GM18861 (cell line): ENCODE measurements around the gene EFCAB11.
"Not testable (repeated sequence)": the region's sequence is repeated elsewhere in the genome, so short reads cannot be mapped to it uniquely, and the experiment has no call there.

ENCODE experiments used
- ATAC-seq: cut with Tn5 transposase; IDR thresholded peaks from one replicate; pipeline ENCODE4 v1.9.1; 2021; ENCODE audit not compliant: unreplicated experiment

The EFCAB11 gene

DNA sequence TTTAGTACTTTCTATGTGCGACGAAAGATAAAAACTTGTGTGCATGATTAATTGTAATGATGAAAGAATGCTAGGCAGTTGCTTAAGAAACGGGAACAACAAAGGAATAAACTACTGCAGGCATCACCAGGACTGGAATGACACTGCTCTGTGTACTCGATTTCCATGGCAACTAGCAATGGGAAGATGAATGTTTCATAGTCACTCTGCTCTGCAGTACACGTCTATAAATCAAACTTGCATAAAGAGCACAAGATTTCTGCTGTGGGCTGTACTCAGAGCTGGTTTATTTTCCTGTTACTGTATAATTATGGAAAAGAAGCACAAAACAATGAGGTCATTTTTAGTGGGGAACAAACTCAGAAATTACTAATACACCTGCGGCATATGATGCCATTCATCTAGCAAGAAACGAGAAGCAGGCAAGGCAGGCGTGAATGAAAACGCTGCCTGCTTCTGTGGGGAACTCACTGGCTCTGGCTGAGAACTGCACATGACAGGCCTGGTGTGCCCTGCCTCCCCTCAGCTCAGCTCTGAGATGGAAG is 41.8 kb downstream of the EFCAB11 start:
- no peak for ATAC-seq

DNA sequence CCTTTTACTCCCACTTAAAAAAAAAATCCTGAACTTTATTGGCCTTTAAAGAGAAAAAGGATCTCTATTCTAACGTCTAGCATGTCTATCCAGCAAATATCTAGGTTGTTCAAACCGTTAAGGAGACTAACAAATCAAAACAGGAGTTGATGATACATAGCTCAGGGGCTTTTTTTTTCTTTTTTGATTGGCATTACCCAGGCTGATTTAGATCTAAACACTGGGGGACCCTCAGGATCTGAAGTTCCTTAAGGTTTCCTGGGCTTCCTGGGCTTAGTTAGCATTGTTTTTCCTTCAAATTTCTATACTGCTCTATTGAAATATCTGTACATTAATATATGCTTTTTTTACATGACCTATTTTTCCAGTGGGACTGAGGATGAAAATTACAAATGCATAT is 42.3 kb downstream of the EFCAB11 start:
- ATAC-seq = no peak

DNA sequence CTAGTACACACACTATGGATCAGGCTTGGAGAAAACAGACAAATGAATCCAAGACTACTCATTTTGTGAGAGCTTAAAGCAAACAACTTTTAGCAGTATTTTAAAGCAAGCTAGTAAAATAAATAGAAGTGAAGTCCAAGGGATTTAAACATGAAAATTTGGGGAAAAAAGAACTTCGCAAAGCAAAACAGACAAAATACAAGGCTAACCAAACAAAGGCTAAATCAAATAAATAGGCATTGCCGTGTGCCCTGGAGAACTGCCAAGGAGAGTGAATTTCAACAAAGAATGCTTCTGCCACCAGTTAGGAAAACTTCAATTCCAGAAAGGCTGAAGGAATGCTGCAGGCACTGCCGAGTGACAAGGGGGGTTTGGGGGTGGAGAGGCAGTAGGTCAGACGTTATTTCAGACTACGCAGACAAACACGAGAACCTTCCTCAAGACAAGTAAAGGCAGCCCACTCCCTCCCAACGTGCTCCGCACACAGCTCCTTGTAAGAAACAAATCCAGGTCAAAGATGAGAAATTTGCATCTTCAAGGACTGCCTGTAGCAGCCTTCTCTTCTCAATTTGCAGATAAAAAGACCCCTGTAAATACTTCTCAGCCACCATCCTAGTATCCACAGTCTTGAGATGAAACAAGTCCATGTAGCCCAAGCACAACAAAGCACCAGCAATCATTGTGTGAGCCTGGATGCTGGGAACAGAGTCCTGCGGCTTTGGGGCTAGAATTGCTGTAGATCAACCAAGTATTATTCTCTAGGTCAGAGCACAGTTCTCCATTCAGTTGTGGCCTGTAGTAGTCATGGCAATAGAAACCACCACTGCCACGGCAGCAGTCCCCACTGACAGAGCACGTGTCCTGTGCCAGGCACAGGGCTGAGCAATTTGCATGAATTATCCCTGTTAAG is 43.3 kb downstream of the EFCAB11 start:
- no peak for ATAC-seq

DNA sequence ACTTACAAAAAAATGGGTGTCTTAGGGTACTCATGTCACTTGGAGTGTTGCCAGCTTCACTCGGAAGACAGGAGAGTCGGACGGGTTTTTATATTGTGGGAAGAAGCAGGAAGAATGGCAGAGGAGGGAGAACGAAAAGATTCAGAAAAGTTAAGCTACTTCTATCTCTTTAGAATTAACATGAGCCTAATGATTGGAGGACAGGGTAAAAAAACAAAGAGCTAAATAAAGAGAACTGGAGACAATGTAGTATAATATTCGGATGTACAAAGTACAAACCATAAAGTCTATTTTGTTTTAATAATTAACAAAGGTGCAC is 43.9 kb downstream of the EFCAB11 start:
- ATAC-seq = no peak

DNA sequence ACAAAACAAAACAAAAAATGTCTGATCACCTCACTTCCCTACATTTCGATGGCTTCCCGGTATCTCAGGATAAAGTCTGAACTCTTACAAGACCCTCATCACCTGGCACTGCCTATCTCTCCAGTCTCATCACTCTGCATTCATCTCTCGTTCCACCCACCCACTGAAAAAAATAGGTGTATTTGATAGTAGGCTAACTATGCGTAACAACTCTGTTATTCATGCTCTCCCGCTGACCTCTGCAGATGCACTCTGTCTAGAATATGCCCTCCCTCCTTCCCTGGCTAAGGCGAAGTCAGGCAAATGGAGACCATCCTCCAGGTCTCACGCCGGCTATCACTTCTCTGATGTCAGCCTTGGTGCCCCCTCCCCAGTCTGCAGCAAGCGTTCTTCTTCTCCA is 44.9 kb downstream of the EFCAB11 start:
- ATAC-seq = no peak

DNA sequence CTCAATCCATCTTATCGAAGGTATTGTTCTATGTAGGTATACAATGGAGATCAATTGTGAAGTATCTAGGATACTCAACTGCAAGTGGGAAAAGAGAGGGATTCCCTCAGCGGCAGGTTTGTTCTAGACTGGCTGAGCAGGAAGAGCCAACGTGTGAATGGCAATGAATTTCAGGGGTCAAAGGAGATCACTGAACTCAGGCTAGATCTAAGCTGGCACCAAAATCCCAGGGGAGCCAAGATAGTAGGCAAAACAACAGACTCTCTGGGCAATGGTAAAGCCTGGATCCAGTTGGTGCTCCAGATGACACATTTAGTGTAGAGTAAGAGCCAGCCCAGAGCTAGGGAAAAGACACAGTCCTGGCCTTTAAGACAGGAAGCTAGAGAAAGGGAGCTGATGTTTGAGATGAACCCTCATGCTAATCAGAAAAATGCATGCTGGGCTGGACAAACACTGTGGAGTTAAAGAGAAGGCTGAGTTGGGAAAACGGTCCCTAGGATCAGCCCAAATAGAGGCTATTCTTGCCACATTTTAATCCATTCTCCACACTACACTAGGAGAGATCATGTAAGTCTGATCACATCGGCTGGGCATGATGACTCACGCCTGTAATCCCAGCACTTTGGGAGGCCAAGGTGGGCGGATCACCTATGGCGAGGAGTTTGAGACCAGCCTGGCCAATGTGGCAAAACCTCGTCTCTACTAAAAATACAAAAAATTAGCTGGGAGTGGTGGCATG is 45.6 kb downstream of the EFCAB11 start:
- no peak for ATAC-seq

DNA sequence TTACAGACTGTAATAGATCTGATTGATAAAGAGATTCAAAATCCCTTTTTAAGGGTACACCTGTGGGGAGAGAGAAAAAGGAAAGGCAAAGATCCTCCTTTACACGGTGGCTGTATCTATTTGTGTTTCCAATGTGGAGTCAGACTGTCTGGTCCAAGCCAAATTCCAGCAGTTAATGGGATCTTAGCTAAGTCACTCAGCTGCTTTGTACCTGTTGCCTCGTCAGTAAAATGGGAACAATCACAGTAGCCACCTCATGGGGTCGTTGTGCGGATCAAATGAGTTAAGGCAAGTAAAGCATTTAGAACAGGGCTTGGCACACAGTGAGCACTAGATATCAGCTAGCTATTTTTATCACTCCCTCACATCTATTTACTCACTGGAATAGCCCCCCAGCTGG is 46.9 kb downstream of the EFCAB11 start:
- ATAC-seq = no peak

DNA sequence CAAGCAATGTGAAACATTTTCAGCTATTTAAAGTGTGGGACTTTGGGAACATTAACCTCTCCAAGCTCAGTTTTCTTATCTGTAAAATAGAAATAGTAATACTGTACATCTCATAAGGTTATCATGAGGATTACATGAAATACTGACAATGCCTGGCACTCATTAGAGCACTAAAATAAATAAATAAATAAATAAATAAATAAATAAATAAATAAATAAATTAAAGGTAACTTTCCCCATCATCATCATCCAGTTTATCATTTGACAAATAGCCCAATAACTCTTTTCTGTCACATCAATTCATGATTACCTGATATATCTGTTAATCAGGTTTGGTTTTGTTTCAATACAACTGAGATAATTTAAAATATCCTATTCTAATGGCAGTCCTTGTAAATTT is 48.5 kb downstream of the EFCAB11 start:
- no peak for ATAC-seq

DNA sequence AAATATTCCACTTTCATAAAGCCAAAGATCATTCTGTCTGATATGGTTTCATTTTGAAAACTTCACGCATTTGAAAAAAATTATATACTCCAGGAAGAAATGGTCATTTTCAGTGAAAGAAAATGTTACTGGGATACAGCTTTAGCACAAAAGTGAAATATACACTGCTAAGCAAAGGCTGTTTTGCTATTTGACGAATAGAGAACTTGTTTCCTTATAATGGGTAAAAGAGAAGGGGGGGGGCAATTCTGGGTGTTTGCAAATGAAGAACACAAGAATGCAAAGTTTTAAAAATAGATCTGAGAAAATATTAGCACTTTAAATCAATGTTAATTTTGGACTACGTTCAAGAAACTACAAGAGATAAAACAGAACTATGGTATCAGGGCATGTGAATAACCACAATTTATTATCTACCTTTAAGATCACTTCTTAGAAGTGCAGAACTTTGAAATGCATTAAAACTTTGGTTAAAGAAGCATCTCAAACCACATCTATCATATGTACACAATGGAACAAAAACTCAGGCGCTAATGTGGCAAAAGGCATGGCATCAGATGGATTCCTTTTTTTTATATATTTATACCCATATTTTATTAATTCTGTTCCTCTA is 51.1 kb downstream of the EFCAB11 start:
- ATAC-seq = no peak

DNA sequence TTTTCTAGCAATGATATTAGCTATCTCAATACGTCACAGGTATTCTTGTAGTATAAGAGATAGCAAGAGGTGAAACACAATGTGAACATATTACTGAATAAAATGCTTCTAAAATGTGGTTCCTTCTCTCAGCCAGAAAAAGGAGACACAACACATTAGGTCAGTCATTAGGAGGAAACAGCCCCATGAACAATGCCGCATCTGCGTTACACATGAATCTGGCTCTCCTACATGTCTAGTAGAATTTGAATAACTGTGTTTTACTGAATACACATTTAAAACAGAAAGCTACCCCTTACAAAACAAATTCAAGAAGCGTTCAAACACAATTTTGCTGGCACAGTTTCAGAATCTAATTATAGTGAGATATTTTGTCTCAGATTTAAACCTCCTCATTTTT is 51.6 kb downstream of the EFCAB11 start:
- no peak for ATAC-seq

DNA sequence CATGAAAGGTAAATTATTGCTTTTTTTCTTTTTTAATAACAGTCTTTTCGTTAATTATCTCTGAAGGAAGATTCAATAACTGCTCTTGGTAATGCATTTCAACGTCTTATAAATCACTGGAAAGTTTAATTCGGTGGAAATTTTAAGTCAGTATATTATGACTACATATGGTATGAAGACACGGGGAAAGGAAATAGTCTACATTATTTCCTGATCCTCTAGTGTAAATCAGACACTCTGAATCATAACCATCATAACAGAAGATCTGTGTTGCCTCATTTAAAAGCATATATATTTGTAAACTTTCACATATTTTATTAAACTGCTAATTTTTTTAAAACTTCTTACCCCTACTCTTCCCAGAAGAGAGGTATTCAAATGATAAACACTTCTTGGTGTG is 53.7 kb downstream of the EFCAB11 start:
- no peak for ATAC-seq

DNA sequence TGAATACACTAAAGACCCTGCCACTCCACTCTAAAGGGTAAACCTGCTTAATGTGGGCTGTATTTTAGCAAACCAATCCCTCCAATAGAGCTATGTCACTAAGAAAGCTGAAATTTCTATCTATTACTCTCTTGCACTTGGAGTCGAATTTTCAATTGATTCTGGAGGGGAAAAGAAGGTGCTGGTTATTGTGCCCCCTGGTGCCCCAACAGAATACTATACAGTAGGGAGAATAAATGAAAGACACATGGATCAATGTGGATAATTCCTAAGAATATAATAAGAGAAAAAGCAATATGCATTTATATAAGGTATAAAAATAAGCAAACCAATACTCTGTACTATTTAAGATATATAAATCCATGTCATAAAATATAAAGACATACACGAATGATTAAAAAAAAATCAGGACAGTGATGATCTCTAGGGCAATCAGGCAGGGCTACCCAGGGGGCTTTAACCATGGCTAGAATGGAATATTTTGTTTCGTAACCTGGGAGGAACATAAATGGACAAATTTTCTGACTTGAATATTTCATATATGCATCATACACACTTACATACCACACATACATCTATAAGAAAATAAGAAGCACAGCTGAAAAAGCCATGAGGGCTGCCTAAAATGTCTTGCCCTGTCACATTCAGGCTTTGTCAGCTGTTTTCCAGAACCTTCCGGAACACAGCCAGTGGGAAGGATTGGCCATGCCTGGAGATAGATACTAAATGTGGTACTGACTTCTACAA is 54.4 kb downstream of the EFCAB11 start:
- ATAC-seq = no peak

DNA sequence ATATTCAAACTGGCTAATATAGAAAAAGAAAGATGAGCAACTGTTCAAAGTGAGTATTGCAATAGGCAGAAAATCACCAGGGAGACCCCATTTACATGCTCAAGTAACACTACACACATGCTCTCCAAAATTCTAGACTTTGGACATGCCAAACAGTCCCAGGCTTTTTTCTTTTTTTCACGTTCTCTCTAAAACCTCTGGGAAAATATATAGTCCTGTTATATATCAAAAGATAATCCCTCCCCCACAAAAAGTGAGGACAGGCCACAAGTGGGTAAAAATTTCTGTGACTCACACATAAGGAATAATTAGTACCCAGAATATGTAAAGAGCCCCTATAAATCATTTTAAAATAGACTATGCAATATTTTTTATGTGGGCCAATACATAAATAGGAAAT is 55.2 kb downstream of the EFCAB11 start:
- no peak for ATAC-seq

DNA sequence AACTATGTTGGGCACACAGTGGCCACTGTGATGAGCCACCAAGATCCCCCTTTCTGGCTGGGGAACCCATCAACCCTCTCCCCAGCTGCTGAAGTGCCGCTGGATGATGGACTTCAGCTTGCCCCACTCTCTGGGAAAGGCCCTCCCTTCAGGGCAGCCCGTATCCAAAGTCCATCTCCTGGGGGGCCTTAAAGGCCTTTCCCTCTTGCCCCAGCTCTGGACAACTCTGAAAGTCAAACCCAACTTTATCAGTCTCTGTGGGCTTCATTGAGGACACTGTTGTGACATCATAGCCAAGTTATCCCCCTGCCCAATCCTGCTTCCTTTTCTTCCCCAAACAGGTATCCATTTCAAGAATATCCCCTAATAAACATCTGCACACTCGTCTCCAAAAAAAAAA is 61.1 kb downstream of the EFCAB11 start:
- ATAC-seq = not testable (repeated sequence)

DNA sequence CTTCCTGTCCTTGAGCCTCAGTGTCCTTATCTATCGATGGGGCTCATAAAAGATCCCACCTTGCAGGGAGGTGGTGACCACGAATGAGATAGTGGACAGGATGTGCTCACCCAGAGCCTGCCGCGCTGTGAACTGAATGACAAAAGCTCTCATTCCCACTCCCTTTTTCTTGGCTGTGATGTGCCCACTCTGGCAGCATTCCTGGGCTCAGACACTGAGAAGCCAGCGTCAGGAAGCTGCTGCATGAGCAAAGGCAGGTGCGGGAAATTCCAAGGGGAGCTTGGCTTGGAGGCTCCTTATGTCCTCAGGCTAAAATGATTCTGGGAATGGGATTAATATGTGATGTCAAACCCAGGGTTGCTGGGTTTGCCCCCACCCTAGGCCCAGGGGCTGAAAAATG is 61.6 kb downstream of the EFCAB11 start:
- no peak for ATAC-seq

DNA sequence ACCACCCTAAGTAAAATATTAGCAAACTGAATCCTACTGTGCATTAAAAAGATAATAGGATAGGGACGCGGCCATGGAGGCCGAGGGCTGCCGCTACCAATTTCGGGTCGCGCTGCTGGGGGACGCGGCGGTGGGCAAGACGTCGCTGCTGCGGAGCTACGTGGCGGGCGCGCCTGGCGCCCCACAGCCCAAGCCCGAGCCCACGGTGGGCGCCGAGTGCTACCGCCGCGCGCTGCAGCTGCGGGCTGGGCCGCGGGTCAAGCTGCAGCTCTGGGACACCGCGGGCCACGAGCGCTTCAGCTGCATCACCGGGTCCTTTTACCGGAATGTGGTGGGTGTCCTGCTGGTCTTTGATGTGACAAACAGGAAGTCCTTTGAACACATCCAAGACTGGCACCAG is 62.8 kb downstream of the EFCAB11 start:
- not testable (repeated sequence) for ATAC-seq

DNA sequence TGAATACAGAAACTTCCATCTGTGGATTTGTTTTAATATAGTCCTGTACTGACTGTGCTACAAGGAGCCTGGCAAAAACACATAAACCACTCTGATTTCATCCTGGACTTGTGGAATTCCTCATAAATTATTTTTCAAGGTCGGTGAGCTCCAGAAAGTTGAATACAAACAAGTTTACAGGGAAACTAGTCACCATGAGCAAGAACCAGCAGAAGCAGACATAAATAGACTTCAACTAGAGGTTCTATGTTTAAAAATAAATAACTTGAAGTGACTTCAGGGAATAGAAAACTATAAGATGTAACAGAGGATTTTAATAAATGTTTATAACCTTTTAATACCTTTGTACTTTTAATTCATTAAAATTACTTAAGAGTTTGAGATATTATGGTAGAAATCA is 63.5 kb downstream of the EFCAB11 start:
- no peak for ATAC-seq

DNA sequence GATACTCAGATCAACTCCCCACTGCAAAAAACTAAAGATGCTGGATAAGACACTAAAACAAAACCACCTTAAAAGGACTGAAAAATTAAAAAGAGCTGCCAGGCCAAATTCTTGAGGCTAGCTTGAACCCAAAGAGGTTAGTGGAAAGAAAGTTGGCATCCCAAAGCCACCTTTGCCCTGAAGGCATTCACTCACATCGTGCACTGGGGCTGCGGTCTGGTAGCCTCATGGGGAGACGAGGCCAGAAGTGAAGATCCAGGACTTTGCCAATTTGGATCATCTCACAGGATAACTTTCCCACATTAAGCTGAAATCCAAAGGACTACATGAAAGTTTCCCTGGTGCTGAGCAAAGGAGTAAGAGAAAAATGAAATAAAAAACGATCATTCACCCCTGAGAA is 63.9 kb downstream of the EFCAB11 start:
- ATAC-seq = no peak

DNA sequence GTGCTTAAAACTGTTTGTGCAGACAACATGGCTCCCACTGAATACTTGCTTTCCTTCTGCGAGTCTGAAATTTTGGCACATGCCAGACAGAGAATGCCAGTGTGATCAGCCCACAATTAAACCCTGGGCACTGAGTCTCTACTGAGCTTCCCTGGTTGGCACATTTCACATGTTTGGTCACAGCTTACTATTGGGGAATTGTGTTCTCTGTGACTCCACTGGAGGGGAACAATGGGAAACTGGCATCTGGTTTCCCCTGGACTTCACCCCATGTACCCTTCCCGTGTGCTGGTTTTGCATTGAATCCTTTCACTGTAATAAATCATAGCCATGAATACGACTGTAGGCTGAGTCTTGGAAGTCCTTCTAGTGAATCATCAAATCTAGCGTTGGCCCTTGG is 64.9 kb downstream of the EFCAB11 start:
- ATAC-seq = no peak

DNA sequence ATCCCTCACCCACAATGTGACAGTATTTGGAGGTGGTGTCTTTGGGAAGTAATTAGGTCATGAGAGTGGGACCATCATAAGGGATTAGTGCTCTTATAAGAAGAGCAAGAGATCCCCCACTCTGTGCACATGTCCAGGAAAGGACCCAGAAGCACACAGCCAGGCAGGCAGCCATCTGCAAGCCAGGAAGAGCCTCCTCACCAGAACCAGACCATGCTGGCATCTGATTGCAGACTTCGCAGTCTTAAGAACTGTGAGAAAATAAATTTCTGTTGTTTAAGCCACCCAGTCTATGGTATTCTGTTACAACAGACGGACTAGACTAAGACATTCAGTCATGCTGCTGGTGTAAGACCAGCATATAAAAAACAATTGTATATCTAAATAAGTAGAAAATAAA is 69.8 kb downstream of the EFCAB11 start:
- no peak for ATAC-seq

DNA sequence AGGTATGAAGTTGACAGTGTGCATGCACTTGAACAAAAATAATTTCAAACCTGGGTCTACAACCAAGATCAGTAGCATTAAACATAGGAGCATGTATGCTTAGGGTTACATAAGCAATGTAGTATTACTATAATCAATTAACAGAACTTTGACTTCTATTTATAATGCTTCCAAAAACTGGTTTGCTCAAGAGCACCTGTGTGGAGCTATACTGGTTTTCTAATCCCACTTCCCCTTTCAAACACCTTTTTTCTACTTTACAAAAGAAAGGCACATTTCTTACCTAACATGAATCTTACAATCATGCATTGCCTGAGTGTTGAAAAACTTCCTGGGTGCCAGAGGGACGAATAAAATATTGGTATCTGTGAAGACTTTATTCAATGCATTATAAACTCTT is 72.7 kb downstream of the EFCAB11 start:
- no peak for ATAC-seq
